ENCODE measurements around the gene PRIM1. TPM values are rescaled to one million over a fixed set of nuclear protein-coding genes. Genes with fewer than 3 reads are reported as not detected.

The PRIM1 gene
- total RNA-seq, 1 experiment from 2014 or later: 50.7 TPM

DNA sequence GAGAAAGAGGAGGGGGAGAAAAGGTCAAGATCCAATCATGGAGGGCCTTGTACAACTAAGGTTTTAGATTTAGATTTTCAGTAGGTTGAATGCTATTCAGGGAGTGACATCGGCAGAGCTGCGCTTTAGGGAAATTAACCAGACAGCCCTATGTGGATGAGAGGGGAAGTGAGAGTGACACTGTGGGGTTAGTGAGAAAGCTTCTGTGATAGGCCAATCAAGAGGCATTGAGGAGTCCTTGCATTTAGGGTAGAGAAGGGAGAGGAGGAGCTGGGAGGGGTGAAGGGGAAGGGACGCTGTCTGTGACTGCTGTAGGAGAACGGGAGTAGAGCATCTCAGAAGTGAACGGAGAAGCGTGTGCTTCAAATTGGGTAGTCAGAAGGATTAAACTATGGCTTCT lies 14.4 kb upstream of the PRIM1 start:
- H2BK20ac ChIP-seq (ENCODE audit: low read depth, low read length, poor library complexity, severe bottlenecking): no peak overlapping the region
- H3K4me2 ChIP-seq (ENCODE audit: insufficient read depth, insufficient read length, low read length): no peak overlapping the region
- H3K9me3 Mint-ChIP-seq: no peaks in the 10 kb centered on the region; a peak in 1 of 5 replicates
- no peak overlapping the region for H2BK15ac ChIP-seq (ENCODE audit: low read depth, low read length)
- no peak overlapping the region for H3K14ac ChIP-seq (ENCODE audit: insufficient read depth, low read length)
- no peak overlapping the region for H3K27ac Mint-ChIP-seq
- no peak overlapping the region for H2AK5ac ChIP-seq (ENCODE audit: insufficient read length, low read length)
- H2BK5ac ChIP-seq (ENCODE audit: insufficient read length, low read length): no peak overlapping the region
- no peaks in the 10 kb centered on the region; the same call in 1 of the 2 replicates for H3K27me3 Mint-ChIP-seq (ENCODE audit: low read depth)
- H3K4me3 Mint-ChIP-seq: no peak overlapping the region
- H3K36me3 Mint-ChIP-seq (ENCODE audit: insufficient read depth in 1 of 3, low read depth in 3 of 3): no peaks in the 10 kb centered on the region
- H3K23me2 ChIP-seq (ENCODE audit: insufficient read length, low read depth, low read length, poor library complexity, severe bottlenecking): no peaks in the 10 kb centered on the region
- H3K79me1 ChIP-seq (ENCODE audit: insufficient read depth, low read depth, low read length, poor library complexity, severe bottlenecking): no peaks in the 10 kb centered on the region
- H3K9ac ChIP-seq (ENCODE audit: extremely low read depth, insufficient read length, low read length): no peak overlapping the region
- peak; percentile 39 for DNase-seq
- no peak overlapping the region for H3K4ac ChIP-seq (ENCODE audit: low read depth, low read length)
- no peak overlapping the region for H2BK12ac ChIP-seq (ENCODE audit: insufficient read length, low read depth, low read length)
- H3K79me2 ChIP-seq (ENCODE audit: insufficient read depth, low read length): no peaks in the 10 kb centered on the region
- no peak overlapping the region for H3T11ph ChIP-seq (ENCODE audit: low read length)
- no peaks in the 10 kb centered on the region for H3K27me3 ChIP-seq (ENCODE audit: insufficient read depth, low read length)
- H4K5ac ChIP-seq (ENCODE audit: insufficient read length, low read depth, low read length): no peak overlapping the region
- TF ChIP-seq CTCF (conservative IDR thresholded peaks at IDR 0.05): no peak
- no peak overlapping the region for H3K23ac ChIP-seq (ENCODE audit: insufficient read length, low read depth, low read length)
- H4K91ac ChIP-seq (ENCODE audit: insufficient read length, low read depth, low read length): no peak overlapping the region
- no CpG with 5 or more reads among the region's 6 CpGs for WGBS (ENCODE audit: extremely low coverage, insufficient read length, low lambda C conversion rate)
- no peaks in the 10 kb centered on the region for H4K20me1 ChIP-seq (ENCODE audit: control insufficient read depth, insufficient read depth, insufficient read length)
- H3K56ac ChIP-seq (ENCODE audit: insufficient read length, low read depth, low read length): no peak overlapping the region
- peaks cover 5% of the 10 kb centered on the region; the same call in 1 of the 2 replicates for H3K4me1 ChIP-seq (ENCODE audit: insufficient read depth, low read length)
- H3K9me3 ChIP-seq (ENCODE audit: control insufficient read depth, low read depth, low read length): no peaks in the 10 kb centered on the region
- H4K8ac ChIP-seq (replicated peaks; ENCODE audit: insufficient read length, low read depth, low read length): no peak overlapping the region
- no peak overlapping the region for H3K18ac ChIP-seq (ENCODE audit: insufficient read length, low read depth, low read length)
- H3K4me1 Mint-ChIP-seq: peaks cover 22 to 28% of the 10 kb centered on the region in 2 experiments
- H2BK120ac ChIP-seq (ENCODE audit: low read depth, low read length, poor library complexity, severe bottlenecking): no peak overlapping the region
- H2AFZ ChIP-seq (ENCODE audit: low read length): no peak overlapping the region
- no peak overlapping the region for H3K27ac ChIP-seq (ENCODE audit: insufficient read length, low read depth, low read length)
